CD14-positive monocyte (primary cell): ENCODE results near the gene CD1D. TPM values are rescaled to one million over a fixed set of nuclear protein-coding genes. Genes with fewer than 3 reads are reported as not detected.

Source experiments
- DNase-seq, 3 donors: peaks; one replicate each; pipeline ENCODE4 v3.0.0-alpha.2; 2011 to 2022
- H2AFZ ChIP-seq: 2 replicates; pipeline ENCODE4 v1.6.0; 2012; ENCODE audit warnings: mild to moderate bottlenecking, low read depth, low read length, inconsistent platforms; ENCODE audit not compliant: insufficient read depth, poor library complexity, severe bottlenecking
- H3K27ac ChIP-seq, 2 donors: 1 replicate in 1 of 2; 2 replicates in 1 of 2; pipeline ENCODE4 v1.5.1; 2012 to 2013; ENCODE audit warnings: low read length in 2 of 2, control low read depth in 1 of 2, inconsistent platforms in 1 of 2, low read depth in 1 of 2, mild to moderate bottlenecking in 1 of 2
- H3K27me3 ChIP-seq, 2 donors: one replicate each; pipeline versions ENCODE4 v1.6.0 to v1.6.1; 2011 to 2013; ENCODE audit warnings: low read length in 2 of 2; ENCODE audit not compliant: control insufficient read depth in 2 of 2, insufficient read depth in 2 of 2
- H3K36me3 ChIP-seq, 2 donors: replicated peaks in 1 of 2; 1 replicate in 1 of 2; 2 replicates in 1 of 2; pipeline versions ENCODE4 v1.5.1 to v1.6.1; 2012 to 2013; ENCODE audit warnings: low read length in 2 of 2, control low read depth in 1 of 2, inconsistent platforms in 1 of 2, mild to moderate bottlenecking in 1 of 2; ENCODE audit not compliant: insufficient read depth in 2 of 2, control insufficient read depth in 1 of 2
- H3K4me1 ChIP-seq, 2 donors: 1 replicate in 1 of 2; 2 replicates in 1 of 2; pipeline versions ENCODE4 v1.5.1 to v1.6.1; 2012 to 2013; ENCODE audit warnings: low read length in 2 of 2, control low read depth in 1 of 2, inconsistent platforms in 1 of 2, mild to moderate bottlenecking in 1 of 2, moderate library complexity in 1 of 2; ENCODE audit not compliant: insufficient read depth in 2 of 2, control insufficient read depth in 1 of 2
- H3K4me2 ChIP-seq: replicated peaks from 2 replicates; pipeline ENCODE3; 2012; ENCODE audit warnings: low read length, moderate library complexity, mild to moderate bottlenecking; ENCODE audit not compliant: poor library complexity, severe bottlenecking; ENCODE audit errors: extremely low read depth
- H3K4me3 ChIP-seq, 3 experiments: fragments of 200-600 bp in 1 of 3; sonication (generic) in 1 of 3; replicated peaks in 1 of 3; 1 replicate in 2 of 3; 2 replicates in 1 of 3; pipeline ENCODE4 v1.5.1; 2011 to 2013; ENCODE audit warnings: low read length in 3 of 3, mild to moderate bottlenecking in 3 of 3, control low read depth in 2 of 3, low read depth in 2 of 3, inconsistent platforms in 1 of 3, moderate library complexity in 1 of 3
- H3K79me2 ChIP-seq: 2 replicates; pipeline ENCODE4 v1.6.0; 2012; ENCODE audit warnings: mild to moderate bottlenecking, control low read depth, inconsistent platforms, low read length, moderate library complexity; ENCODE audit not compliant: insufficient read depth
- H3K9ac ChIP-seq: 2 replicates; pipeline ENCODE4 v1.6.0; 2017; ENCODE audit warnings: low read length, mild to moderate bottlenecking; ENCODE audit not compliant: insufficient read depth, poor library complexity, severe bottlenecking
- H3K9me3 ChIP-seq, 2 donors: replicated peaks in 1 of 2; 1 replicate in 1 of 2; 2 replicates in 1 of 2; pipeline versions ENCODE4 v1.5.1 to v1.6.1; 2012 to 2013; ENCODE audit warnings: low read length in 2 of 2, control low read depth in 1 of 2; ENCODE audit not compliant: control insufficient read depth in 1 of 2, insufficient read depth in 1 of 2
- H4K20me1 ChIP-seq: 2 replicates; pipeline ENCODE4 v1.6.0; 2012; ENCODE audit warnings: mild to moderate bottlenecking, low read length, control low read depth, moderate library complexity; ENCODE audit not compliant: insufficient read depth
- H3K27ac Mint-ChIP-seq, 7 donors: one replicate each; pipeline ENCODE4 v1.8.0; 2020; ENCODE audit warnings: mild to moderate bottlenecking in 7 of 7, mixed read lengths in 7 of 7, moderate library complexity in 6 of 7, inconsistent platforms in 2 of 7
- H3K27me3 Mint-ChIP-seq, 3 donors: one replicate each; pipeline ENCODE4 v1.8.0; 2021 to 2022; ENCODE audit warnings: low read depth in 3 of 3, mild to moderate bottlenecking in 3 of 3, mixed read lengths in 3 of 3, moderate library complexity in 3 of 3, inconsistent platforms in 1 of 3
- H3K36me3 Mint-ChIP-seq, 2 donors: one replicate each; pipeline ENCODE4 v1.8.0; 2020; ENCODE audit warnings: mixed read lengths in 2 of 2, inconsistent platforms in 1 of 2, mild to moderate bottlenecking in 1 of 2
- H3K4me1 Mint-ChIP-seq: one replicate; pipeline ENCODE4 v1.8.0; 2020; ENCODE audit warnings: mild to moderate bottlenecking, mixed read lengths
- H3K4me3 Mint-ChIP-seq, 2 donors: one replicate each; pipeline ENCODE4 v1.8.0; 2020; ENCODE audit warnings: mild to moderate bottlenecking in 2 of 2, mixed read lengths in 2 of 2, moderate library complexity in 1 of 2
- H3K9me3 Mint-ChIP-seq, 7 donors: one replicate each; pipeline ENCODE4 v1.8.0; 2020 to 2022; ENCODE audit warnings: mixed read lengths in 7 of 7, mild to moderate bottlenecking in 6 of 7, moderate library complexity in 6 of 7, inconsistent platforms in 2 of 7
- WGBS: methylation state at CpG from one replicate; pipeline ENCODE4 v1.1.5; 2013; ENCODE audit warnings: missing lambda C conversion rate; ENCODE audit not compliant: insufficient coverage; 5-methylcytosine and 5-hydroxymethylcytosine counted together
- intact Hi-C, 2 donors: fragments of 100-400 bp; cut with micrococcal nuclease; formaldehyde crosslinking; loops; one replicate each; pipeline versions ENCODE4 v1.15.0 to v1.15.1; 2023
- polyA plus RNA-seq, 3 donors: library from polyadenylated mRNA; depleted of rRNA in 1 of 3; unstranded in 2 of 3; stranded (reverse) in 1 of 3; fragments of 300-500 nt in 2 of 3; fragments of >200 nt in 1 of 3; fragmentation: Illumina TruSeq in 2 of 3; gene quantifications; 1 replicate in 2 of 3; 2 replicates in 1 of 3; pipeline ENCODE4 v1.2.3, GENCODE V29; 2012 to 2021
- TF ChIP-seq, protein P1 (sequence below): fragments of 200-600 bp; IDR thresholded peaks from one replicate; pipeline ENCODE4 v1.8.0; 2022; ENCODE audit warnings: antibody characterized with exemption, mild to moderate bottlenecking

The CD1D gene
- polyA plus RNA-seq, 3 donors = 121 to 144 (median 134) TPM

- Mint-ChIP-seq H3K27ac (peak overlapping the region in 3 of 7 donors; percentile 20 to 50 (median 47)), H3K9me3 (peaks cover 14 to 34% (median 19%) of the 10 kb centered on the region in 7 donors), H3K4me1 (peaks cover 46% of the 10 kb centered on the region), H3K27me3 (peaks cover 0 to 4% (median 0%) of the 10 kb centered on the region in 3 donors), H3K36me3 (peaks cover 5 to 10% of the 10 kb centered on the region in 2 donors), H3K4me3 (no peak overlapping the region)
- intact Hi-C loops = no loop called here
- Histone ChIP-seq H3K9me3 (peaks cover 10 to 23% of the 10 kb centered on the region in 2 donors), H3K4me1 (peaks cover 43 to 46% of the 10 kb centered on the region in 2 donors), H4K20me1 (no peaks in the 10 kb centered on the region), H3K4me3 (no peak overlapping the region), H3K27ac (peak overlapping the region in 1 of 2 donors; percentile 81), H3K36me3 (no peaks in the 10 kb centered on the region), H3K79me2 (no peaks in the 10 kb centered on the region), H2AFZ (no peak overlapping the region), H3K4me2 (no peak overlapping the region), H3K27me3 (no peaks in the 10 kb centered on the region), H3K9ac (no peak overlapping the region)
- TF ChIP-seq, protein P1, sequence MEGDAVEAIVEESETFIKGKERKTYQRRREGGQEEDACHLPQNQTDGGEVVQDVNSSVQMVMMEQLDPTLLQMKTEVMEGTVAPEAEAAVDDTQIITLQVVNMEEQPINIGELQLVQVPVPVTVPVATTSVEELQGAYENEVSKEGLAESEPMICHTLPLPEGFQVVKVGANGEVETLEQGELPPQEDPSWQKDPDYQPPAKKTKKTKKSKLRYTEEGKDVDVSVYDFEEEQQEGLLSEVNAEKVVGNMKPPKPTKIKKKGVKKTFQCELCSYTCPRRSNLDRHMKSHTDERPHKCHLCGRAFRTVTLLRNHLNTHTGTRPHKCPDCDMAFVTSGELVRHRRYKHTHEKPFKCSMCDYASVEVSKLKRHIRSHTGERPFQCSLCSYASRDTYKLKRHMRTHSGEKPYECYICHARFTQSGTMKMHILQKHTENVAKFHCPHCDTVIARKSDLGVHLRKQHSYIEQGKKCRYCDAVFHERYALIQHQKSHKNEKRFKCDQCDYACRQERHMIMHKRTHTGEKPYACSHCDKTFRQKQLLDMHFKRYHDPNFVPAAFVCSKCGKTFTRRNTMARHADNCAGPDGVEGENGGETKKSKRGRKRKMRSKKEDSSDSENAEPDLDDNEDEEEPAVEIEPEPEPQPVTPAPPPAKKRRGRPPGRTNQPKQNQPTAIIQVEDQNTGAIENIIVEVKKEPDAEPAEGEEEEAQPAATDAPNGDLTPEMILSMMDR = no peak
- WGBS = 93% methylated on average over 2 of the region's 6 CpGs
- DNase-seq = no peak
These were observed 34.5 kb upstream of the CD1D start for GRCh38 chr1:158146165-158146564.

GRCh38 chr1:158146739-158147138, 34.0 kb upstream of the CD1D start:
- Histone ChIP-seq H3K9me3 (peaks cover 10 to 23% of the 10 kb centered on the region in 2 donors), H4K20me1 (no peaks in the 10 kb centered on the region), H3K27ac (peak overlapping the region in 1 of 2 donors; percentile 81), H3K36me3 (no peaks in the 10 kb centered on the region), H3K4me3 (peak overlapping the region in 1 of 3 experiments; percentile 73), H3K9ac (no peak overlapping the region), H3K27me3 (no peaks in the 10 kb centered on the region), H3K4me1 (peaks cover 49 to 52% of the 10 kb centered on the region in 2 donors), H3K79me2 (no peaks in the 10 kb centered on the region), H3K4me2 (no peak overlapping the region), H2AFZ (no peak overlapping the region)
- Mint-ChIP-seq H3K9me3 (peaks cover 14 to 34% (median 19%) of the 10 kb centered on the region in 7 donors), H3K27ac (peak overlapping the region in 2 of 7 donors; percentile 92 to 96), H3K36me3 (peaks cover 5 to 10% of the 10 kb centered on the region in 2 donors), H3K27me3 (peaks cover 0 to 4% (median 0%) of the 10 kb centered on the region in 3 donors), H3K4me1 (peaks cover 52% of the 10 kb centered on the region), H3K4me3 (no peak overlapping the region)
- WGBS = no CpG with 5 or more reads among the region's 2 CpGs
- no peak for DNase-seq
- TF ChIP-seq, protein P1 = no peak
- intact Hi-C loops = no loop called here
